ENCODE data around the gene KLHL6.
"Not testable (repeated sequence)": the region's sequence is repeated elsewhere in the genome, so short reads cannot be mapped to it uniquely, and the experiment has no call there.

The KLHL6 gene

GRCh38 chr3:183528758-183529157 lies 26.7 kb downstream of the KLHL6 start:
- DNase-seq: not testable (repeated sequence)

DNA sequence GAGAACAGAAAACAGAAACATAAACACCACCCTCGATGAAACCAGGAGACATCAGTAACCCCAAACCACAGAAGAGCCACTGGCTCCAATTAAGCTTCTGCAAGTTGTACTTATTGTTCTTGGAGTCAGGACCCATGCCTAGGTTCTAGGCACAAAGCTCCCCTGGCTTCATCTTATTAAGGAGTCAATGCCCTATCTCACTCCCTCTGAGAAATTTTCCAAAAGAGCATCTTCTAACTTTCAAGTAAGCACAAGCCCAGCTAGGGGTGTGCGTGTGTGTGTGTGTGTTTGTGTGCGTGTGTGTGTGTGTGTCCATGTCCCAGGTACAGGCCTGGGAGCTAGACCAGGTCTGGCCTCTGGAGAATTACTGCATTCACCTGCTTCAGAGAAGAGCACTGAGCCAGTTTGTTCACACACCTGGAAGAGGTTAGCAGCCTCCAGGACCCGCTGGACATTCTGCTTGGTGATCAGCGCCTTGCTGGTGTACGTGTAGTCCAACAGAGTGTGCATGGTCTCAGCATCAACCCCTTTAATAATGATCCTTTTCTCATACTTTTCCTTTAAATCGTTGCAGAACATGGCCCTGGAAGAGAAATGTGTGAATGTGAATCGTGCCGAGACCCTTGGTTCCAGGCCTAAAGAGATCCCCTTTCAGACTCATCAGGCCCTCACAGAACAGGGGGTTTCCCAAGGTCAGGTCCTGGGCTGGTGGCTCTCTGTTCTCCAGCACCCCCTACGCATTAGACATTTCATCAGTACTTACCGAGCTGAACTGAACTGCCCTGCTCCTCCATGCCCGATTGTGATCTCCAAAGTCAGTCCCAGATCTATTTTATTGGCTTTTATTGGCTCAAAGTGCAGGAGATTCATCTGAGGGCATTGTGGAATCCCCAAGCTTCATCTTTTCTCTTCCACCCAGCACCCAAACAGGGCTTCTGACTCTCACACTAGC lies 27.8 kb downstream of the KLHL6 start:
- no peak for DNase-seq

GRCh38 chr3:183526838-183527427 lies 28.6 kb downstream of the KLHL6 start:
- no peak for DNase-seq

- no peak for DNase-seq
Observed at GRCh38 chr3:183524476-183524875, 31.0 kb downstream of the KLHL6 start.

- not testable (repeated sequence) for DNase-seq
Observed at GRCh38 chr3:183520741-183521556, 34.6 kb downstream of the KLHL6 start.

DNA sequence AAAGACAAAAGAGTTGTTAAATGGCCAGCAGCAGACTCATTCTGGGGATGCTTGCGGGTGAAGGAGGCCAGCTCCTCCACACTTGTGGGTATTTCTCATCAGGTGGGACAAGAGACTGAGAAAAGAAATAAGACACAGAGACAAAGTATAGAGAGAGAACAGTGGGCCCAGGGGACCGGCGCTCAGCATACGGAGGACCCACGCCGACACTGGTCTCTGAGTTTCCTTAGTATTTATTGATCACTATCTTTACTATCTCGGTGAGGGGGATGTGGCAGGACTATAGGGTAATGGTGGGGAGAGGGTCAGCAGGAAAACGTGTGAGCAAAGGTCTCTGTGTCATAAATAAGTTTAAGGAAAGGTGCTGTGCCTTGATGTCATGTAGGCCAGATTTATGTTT lies 35.2 kb downstream of the KLHL6 start:
- not testable (repeated sequence) for DNase-seq

- no peak for DNase-seq
Observed at GRCh38 chr3:183519891-183520290, 35.6 kb downstream of the KLHL6 start.

DNA sequence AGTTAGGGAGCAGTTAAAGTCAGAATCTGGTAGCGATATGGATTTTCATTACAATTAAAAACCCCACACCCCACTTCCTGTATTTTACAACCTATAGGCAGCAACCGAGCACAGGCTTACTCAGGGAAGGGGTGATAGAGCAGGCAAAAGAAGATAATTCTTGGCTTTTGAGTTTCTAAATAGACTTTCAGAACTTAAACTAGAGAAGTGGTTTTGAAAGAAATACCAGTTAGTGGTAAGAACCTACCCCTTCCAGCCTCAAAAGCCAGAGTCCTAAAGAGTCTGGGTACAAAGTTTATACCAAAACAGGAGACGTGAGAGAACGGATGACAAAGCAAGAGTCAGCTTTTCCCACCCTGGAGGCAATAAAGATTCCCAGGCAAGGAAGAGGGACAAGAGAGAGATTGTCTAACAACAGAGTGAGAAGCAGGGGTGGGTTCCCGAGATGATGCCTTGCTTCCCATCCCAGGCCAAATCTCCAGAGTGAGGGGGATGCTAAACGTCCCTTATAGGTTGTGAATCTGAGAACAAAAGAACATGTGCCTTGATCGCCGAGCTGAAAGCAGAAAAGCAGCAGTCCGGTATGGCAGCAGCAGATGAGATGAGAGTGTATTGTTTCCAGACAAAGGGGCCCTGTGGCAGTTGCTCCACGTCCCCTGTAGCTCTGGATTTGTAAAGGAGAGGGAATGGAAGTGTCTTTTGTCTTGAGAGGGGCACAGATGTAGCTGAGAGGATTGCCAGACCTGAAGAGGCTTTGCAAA lies 36.8 kb downstream of the KLHL6 start:
- DNase-seq: no peak

DNA sequence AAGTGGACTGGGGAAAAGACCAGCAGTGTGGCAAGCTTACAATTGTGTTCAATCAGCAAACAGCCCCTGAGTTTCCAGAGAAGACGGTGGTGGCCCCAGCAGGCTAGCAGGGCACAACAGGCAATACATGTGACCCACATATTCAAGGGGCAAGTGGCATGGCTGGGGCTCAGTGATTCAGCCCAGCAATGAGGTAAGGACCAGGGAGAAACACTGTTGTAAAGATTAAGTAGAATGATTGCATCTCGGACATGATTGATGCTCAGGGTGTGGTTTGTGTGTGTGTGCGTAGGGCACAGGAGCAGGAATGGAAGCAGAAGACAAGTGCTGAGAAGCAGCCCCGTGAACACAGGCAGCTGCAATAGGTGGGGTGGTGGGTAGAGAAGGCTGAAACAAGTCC lies 37.9 kb downstream of the KLHL6 start:
- DNase-seq: no peak

DNA sequence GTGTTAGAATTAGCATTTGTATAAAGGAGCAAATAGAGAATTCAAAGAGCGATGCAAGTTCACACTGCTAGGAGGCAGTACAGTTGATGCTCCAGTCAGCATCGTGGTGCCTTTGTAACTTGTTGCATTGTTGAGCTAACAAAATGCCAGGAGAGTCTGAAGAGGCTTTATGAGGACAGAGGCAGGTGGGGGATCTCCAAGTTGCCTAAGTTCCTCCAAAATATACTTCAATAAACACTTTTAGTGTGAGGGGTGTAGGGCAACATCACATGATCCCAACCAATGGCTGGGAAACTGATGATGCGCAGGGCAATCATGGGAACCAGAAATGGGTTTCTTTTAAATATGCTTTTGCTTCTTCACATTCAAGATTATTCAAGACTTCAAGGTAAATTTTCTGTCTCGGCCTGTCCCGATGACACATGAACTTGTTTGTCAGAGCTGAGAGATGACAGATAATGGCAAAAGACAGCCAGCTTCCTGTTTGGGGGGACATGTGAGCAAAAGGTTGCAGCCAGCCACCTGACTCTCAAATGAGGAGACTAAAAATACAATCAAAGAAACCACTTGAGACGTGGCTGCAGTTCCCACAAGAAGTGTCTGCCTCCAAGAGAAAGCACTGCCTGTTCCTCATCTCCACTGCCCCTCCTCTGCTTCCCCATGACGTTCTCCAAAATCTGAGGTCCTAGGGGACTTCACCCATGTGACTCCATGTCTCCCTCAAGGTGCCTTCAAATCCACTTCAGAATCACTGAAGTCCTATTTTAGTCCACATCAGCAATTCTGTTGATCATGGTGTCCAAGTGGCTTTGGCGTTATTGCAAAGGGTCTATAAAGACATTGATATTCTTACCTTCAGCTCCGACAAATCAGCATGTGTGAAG lies 39.3 kb downstream of the KLHL6 start:
- DNase-seq: no peak

GRCh38 chr3:183514021-183514420 lies 41.5 kb downstream of the KLHL6 start:
- DNase-seq: no peak

DNA sequence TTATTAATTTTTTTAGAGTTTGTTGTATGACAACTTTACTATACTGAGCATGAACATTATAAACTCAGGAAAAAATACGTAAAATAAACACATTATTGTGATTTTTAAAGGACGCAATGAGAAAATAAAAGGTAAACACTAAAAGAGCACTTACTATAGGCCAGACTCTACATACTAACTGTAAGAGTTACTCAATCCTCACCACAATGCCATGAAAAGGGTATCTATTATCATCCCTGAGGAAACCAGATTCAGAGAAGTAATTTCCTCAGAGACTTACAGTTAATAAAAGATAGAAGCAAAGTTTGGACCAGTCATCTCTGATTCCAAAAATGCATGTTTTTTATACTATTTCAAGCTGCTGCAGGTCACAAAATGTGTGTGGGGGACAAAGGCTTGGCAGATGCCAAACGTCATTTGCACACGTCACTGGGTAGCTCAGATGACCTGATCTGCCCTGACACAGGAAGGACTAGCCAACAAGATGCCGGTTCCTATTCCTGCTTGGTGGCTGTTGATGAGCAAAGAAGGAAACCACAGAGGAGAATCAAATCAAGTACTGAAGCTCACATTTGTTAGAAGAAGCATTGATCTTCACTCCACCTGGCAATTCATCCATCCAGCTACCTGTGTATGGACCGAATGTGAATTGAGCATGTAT lies 42.3 kb downstream of the KLHL6 start:
- no peak for DNase-seq

DNA sequence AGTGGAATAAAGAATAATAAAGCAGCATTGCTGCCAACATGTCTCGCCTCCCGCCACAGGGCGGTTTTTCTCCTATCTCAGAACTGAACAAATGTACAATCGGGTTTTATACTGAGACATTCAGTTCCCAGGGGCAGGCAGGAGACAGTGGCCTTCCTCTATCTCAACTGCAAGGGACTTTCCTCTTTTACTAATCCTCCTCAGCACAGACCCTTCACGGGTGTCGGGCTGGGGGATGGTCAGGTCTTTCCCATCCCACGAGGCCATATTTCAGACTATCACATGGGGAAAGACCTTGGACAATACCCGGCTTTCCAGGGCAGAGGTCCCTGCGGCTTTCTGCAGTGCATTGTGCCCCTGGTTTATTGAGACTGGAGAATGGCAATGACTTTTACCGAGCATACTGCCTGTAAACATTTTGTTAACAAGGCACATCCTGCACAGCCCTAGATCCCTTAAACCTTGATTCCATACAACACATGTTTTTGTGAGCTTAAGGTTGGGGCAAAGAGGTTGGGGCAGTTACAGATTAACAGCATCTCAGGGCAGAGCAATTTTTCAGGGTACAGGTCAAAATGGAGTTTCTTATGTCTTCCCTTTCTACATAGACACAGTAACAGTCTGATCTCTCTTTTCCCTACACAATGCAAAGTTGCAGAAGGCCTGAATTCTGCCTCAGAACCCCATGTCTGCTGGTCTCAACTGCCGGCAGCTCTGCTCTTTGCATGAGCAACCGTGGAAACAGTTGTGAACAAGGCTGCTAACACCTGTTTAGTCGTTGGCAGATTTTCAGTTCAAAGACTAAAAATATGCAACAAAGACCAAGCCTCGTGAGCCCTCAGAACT lies 44.0 kb downstream of the KLHL6 start:
- DNase-seq: not testable (repeated sequence)

GRCh38 chr3:183508821-183509220 lies 46.7 kb downstream of the KLHL6 start:
- DNase-seq: no peak

- no peak for DNase-seq
Observed at GRCh38 chr3:183507551-183507950, 48.0 kb downstream of the KLHL6 start.

DNA sequence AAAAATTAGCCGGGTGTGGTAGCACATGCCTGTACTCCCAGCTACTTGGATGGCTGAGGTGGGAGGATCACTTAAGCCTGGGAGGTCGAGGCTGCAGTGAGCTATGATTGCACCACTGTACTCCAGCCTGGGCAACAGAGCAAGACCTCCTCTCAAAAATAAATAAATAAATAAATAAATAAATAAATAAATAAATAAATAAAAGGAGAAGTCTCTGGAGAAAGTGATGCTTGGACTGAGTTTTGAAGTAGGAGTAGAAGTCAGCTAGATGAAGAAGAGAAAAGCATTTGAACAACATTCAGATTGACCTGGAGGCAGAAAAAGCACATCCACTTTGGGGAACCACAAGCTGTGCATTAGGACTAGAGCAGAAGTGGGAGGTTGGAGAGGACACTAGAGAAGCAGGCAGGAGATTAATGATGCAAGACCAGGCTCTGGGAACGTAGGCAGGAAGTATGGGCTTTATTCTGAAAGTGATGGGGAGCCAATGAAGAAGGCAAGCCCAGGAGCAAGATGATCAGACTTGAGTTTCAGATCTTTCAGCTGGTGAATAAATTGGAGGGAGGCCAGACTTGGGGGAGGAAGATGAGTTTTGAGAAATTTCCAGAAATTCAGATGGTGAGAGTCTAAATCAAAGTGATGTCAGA lies 48.7 kb downstream of the KLHL6 start:
- no peak for DNase-seq

- DNase-seq: no peak
Observed at GRCh38 chr3:183504597-183504996, 50.9 kb downstream of the KLHL6 start.

DNA sequence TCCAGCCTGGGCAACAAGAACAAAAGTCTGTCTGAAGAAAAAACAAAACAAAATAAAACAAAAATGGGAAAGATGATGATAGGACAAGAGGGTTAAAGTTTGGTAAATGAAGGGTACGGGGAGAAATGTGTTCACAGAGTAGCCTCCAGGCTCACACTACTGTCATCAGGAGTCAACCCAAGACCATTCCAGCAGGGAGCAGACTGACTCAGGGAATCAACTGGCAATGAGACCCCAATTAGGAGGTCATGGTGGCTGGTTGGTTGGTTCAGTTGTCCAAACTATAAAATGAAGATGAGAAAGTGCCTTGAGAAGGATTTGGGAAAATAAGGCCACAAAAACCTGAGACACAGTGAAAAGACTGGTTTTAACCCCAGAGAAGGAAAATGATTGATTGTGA lies 51.8 kb downstream of the KLHL6 start:
- no peak for DNase-seq
